ENCODE data around the gene PPP6R1.

DNA sequence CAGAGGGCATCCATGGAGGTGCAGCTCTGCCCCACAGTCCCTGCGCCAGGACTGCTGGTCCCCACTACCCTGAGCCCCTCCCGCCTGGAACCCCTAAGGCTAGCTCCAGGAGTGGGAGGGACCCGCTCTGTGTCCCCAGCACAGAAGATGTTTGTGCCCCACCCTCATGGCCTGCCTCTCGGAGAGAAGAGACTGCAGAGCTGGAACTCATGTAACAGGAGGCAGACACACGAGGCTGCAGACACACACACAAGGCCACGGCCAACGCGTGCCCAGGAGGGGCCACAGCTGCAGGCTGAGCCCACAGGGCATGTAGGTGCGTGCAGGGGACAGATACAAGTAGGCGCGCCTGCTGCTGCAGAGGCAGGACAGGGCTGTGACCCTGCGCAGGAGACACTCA, 19.8 kb downstream of the PPP6R1 start:
- no peak for TF ChIP-seq EZH2 (IDR thresholded peaks at IDR 0.05)
- no peak for TF ChIP-seq POLR2AphosphoS5 (IDR thresholded peaks at IDR 0.05; ENCODE audit: borderline replicate concordance, low read depth, low read length)
- TF ChIP-seq FOXP2 (optimal IDR thresholded peaks at IDR 0.05; ENCODE audit: control extremely low read depth, extremely low read length, insufficient read depth), result no peak
